ENCODE measurements around the gene APCDD1L. TPM values are rescaled to one million over a fixed set of nuclear protein-coding genes. Genes with fewer than 3 reads are reported as not detected.

Gene APCDD1L
- total RNA-seq, 1 experiment from 2014 or later, result not detected

GRCh38 chr20:58483470-58483869 is 31.7 kb downstream of the APCDD1L start:
- CTCF ChIA-PET, result no interaction called here
- BruUV-seq (replicated peaks), result no TSS peak

GRCh38 chr20:58483051-58483450 is 32.1 kb downstream of the APCDD1L start:
- H3K36me3 ChIP-seq (ENCODE audit: control insufficient read depth, insufficient read depth, low read length), result no peaks in the 10 kb centered on the region
- Mint-ChIP-seq H3K27ac (ENCODE audit: unreplicated experiment) (no peak overlapping the region), H3K36me3 (ENCODE audit: insufficient read depth, unreplicated experiment) (no peaks in the 10 kb centered on the region), H3K4me3 (ENCODE audit: unreplicated experiment) (no peak overlapping the region), H3K4me1 (ENCODE audit: low read depth, unreplicated experiment) (no peaks in the 10 kb centered on the region), H3K9me3 (ENCODE audit: unreplicated experiment) (peaks cover 34% of the 10 kb centered on the region), H3K27me3 (ENCODE audit: insufficient read depth, unreplicated experiment) (peaks cover 3% of the 10 kb centered on the region)
- peak in 1 of 2 experiments; percentile 32 for DNase-seq
- TF ChIP-seq CTCF (IDR thresholded peaks at IDR 0.05; ENCODE audit: insufficient read depth in 1 of 2, low read depth in 1 of 2, low read length in 1 of 2, severe bottlenecking in 1 of 2, unreplicated experiment in 1 of 2), result no peak
- POLR2A ChIA-PET, result no interaction called here
- BruUV-seq (replicated peaks), result no TSS peak
- intact Hi-C loops (cut with micrococcal nuclease; ENCODE audit: unreplicated experiment), result loop anchor here (5.0 kb wide), 1 partner anchor 154 kb away; no protein-coding TSS in a partner anchor
- H3K9me3 ChIP-seq, result peaks cover 32% of the 10 kb centered on the region
- H3K27me3 ChIP-seq (replicated peaks; ENCODE audit: control insufficient read depth, insufficient read depth, low read length), result no peaks in the 10 kb centered on the region
- H3K4me3 ChIP-seq (ENCODE audit: low read depth, low read length), result no peak overlapping the region
- CTCF ChIA-PET, result no interaction called here
- no peaks in the 10 kb centered on the region for H3K4me1 ChIP-seq

More at GRCh38 chr20:58483470-58483869, 31.7 kb downstream of the APCDD1L start:
- intact Hi-C loops (cut with micrococcal nuclease; ENCODE audit: unreplicated experiment), result loop anchor here (5.0 kb wide), 1 partner anchor 154 kb away; no protein-coding TSS in a partner anchor
- Mint-ChIP-seq H3K27me3 (ENCODE audit: insufficient read depth, unreplicated experiment) (peaks cover 3% of the 10 kb centered on the region), H3K36me3 (ENCODE audit: insufficient read depth, unreplicated experiment) (no peaks in the 10 kb centered on the region), H3K27ac (ENCODE audit: unreplicated experiment) (no peak overlapping the region), H3K4me1 (ENCODE audit: low read depth, unreplicated experiment) (no peaks in the 10 kb centered on the region), H3K4me3 (ENCODE audit: unreplicated experiment) (no peak overlapping the region), H3K9me3 (ENCODE audit: unreplicated experiment) (peaks cover 33% of the 10 kb centered on the region)
- H3K36me3 ChIP-seq (ENCODE audit: control insufficient read depth, insufficient read depth, low read length), result no peaks in the 10 kb centered on the region
- no peaks in the 10 kb centered on the region for H3K4me1 ChIP-seq
- no peak for DNase-seq
- no peaks in the 10 kb centered on the region for H3K27me3 ChIP-seq (replicated peaks; ENCODE audit: control insufficient read depth, insufficient read depth, low read length)
- H3K9me3 ChIP-seq, result peaks cover 28% of the 10 kb centered on the region
- no peak overlapping the region for H3K4me3 ChIP-seq (ENCODE audit: low read depth, low read length)
- no peak for TF ChIP-seq CTCF (IDR thresholded peaks at IDR 0.05; ENCODE audit: insufficient read depth in 1 of 2, low read depth in 1 of 2, low read length in 1 of 2, severe bottlenecking in 1 of 2, unreplicated experiment in 1 of 2)
- POLR2A ChIA-PET, result no interaction called here

GRCh38 chr20:58482416-58482815 is 32.8 kb downstream of the APCDD1L start:
- ChIA-PET POLR2A (no interaction called here), CTCF (interaction anchor here (1.4 to 1.5 kb wide), 2 partner anchors 169 to 357 kb away, joined by 7 to 10 read pairs; partner anchors contain the start of gene STX16)
- peaks cover 40% of the 10 kb centered on the region for H3K9me3 Mint-ChIP-seq (ENCODE audit: unreplicated experiment)
- Histone ChIP-seq H3K9me3 (peaks cover 37% of the 10 kb centered on the region), H3K4me1 (no peaks in the 10 kb centered on the region), H3K4me3 (ENCODE audit: low read depth, low read length) (no peak overlapping the region), H3K27me3 (replicated peaks; ENCODE audit: control insufficient read depth, insufficient read depth, low read length) (no peaks in the 10 kb centered on the region), H3K36me3 (ENCODE audit: control insufficient read depth, insufficient read depth, low read length) (no peaks in the 10 kb centered on the region)
- no TSS peak for BruUV-seq (replicated peaks)
- no peaks in the 10 kb centered on the region for H3K36me3 Mint-ChIP-seq (ENCODE audit: insufficient read depth, unreplicated experiment)
- peaks cover 3% of the 10 kb centered on the region for H3K27me3 Mint-ChIP-seq (ENCODE audit: insufficient read depth, unreplicated experiment)
- H3K4me3 Mint-ChIP-seq (ENCODE audit: unreplicated experiment), result no peak overlapping the region
- no peak overlapping the region for H3K27ac Mint-ChIP-seq (ENCODE audit: unreplicated experiment)
- no peak for TF ChIP-seq CTCF (IDR thresholded peaks at IDR 0.05; ENCODE audit: insufficient read depth in 1 of 2, low read depth in 1 of 2, low read length in 1 of 2, severe bottlenecking in 1 of 2, unreplicated experiment in 1 of 2)
- intact Hi-C loops (cut with micrococcal nuclease; ENCODE audit: unreplicated experiment), result loop anchor here (5.0 kb wide), 1 partner anchor 155 kb away; no protein-coding TSS in a partner anchor
- no peak for DNase-seq
- no peaks in the 10 kb centered on the region for H3K4me1 Mint-ChIP-seq (ENCODE audit: low read depth, unreplicated experiment)
